SK-N-SH (cell line): Measurements from ENCODE around the gene SOX18.

Source experiments
- CTCF ChIP-seq: fragments of 200-600 bp; sonication (generic); IDR thresholded peaks from 2 replicates; pipeline ENCODE4 v1.6.1; 2017; ENCODE audit warnings: antibody characterized with exemption, mild to moderate bottlenecking, moderate library complexity
- EP300 ChIP-seq, 2 experiments: IDR thresholded peaks; 2 replicates each; pipeline versions ENCODE4 v1.4.0 to v1.6.1; 2012; ENCODE audit warnings: borderline replicate concordance in 1 of 2, low read depth in 1 of 2, low read length in 1 of 2
- EZH2phosphoT487 ChIP-seq: fragments of 200-600 bp; sonication (generic); IDR thresholded peaks from 2 replicates; pipeline ENCODE4 v1.6.1; 2017; ENCODE audit warnings: low read depth, mixed run types, mild to moderate bottlenecking, antibody characterized with exemption, moderate library complexity, borderline replicate concordance
- FOSL2 ChIP-seq: IDR thresholded peaks from 2 replicates; pipeline ENCODE4 v1.4.0; 2012; ENCODE audit warnings: low read depth, mild to moderate bottlenecking, moderate library complexity, borderline replicate concordance
- GABPA ChIP-seq: IDR thresholded peaks from 2 replicates; pipeline ENCODE4 v1.4.0; 2012; ENCODE audit warnings: low read depth, mild to moderate bottlenecking
- MEF2A ChIP-seq: IDR thresholded peaks from 2 replicates; pipeline ENCODE4 v1.4.0; 2012; ENCODE audit warnings: low read depth, borderline replicate concordance
- NFIC ChIP-seq: IDR thresholded peaks from 2 replicates; pipeline ENCODE4 v1.4.0; 2012; ENCODE audit warnings: borderline replicate concordance
- POLR2AphosphoS5 ChIP-seq: IDR thresholded peaks from 2 replicates; pipeline ENCODE4 v1.6.1; 2012; ENCODE audit warnings: low read depth, low read length
- REST ChIP-seq: IDR thresholded peaks from 2 replicates; pipeline ENCODE4 v1.6.1; 2012; ENCODE audit warnings: mild to moderate bottlenecking, low read depth, low read length, moderate library complexity
- TAF1 ChIP-seq: IDR thresholded peaks from 2 replicates; pipeline ENCODE4 v1.6.1; 2012; ENCODE audit warnings: low read depth, mild to moderate bottlenecking, low read length, moderate library complexity, borderline replicate concordance
- TEAD4 ChIP-seq: IDR thresholded peaks from 2 replicates; pipeline ENCODE4 v1.4.0; 2012; ENCODE audit warnings: mild to moderate bottlenecking, borderline replicate concordance; ENCODE audit not compliant: insufficient read depth
- USF2 ChIP-seq: fragments of 150-350 bp; IDR thresholded peaks from 2 replicates; pipeline ENCODE4 v1.6.1; 2017; ENCODE audit warnings: antibody characterized with exemption, low read length, low read depth, borderline replicate concordance

- TF ChIP-seq CTCF (no peak), EP300 (IDR thresholded peaks at IDR 0.05; ENCODE audit: borderline replicate concordance in 1 of 2, low read depth in 1 of 2, low read length in 1 of 2) (no peak), TAF1 (no peak), NFIC (no peak), MEF2A (no peak), REST (no peak), USF2 (no peak), GABPA (no peak), FOSL2 (no peak), POLR2AphosphoS5 (no peak), TEAD4 (no peak), EZH2phosphoT487 (no peak)
These were observed 21.3 kb downstream of the SOX18 start for GRCh38 chr20:64027981-64028685.
